Memory B cell (primary cell): ENCODE measurements around the gene MBD4.
"Not testable (repeated sequence)": the region's sequence is repeated elsewhere in the genome, so short reads cannot be mapped to it uniquely, and the experiment has no call there.

Experiments used
- ATAC-seq: fragments of 150-1000 bp; cut with Tn5 transposase; 2 replicates; pipeline ENCODE4 v1.10.0; 2021; ENCODE audit warnings: low read depth, mild to moderate bottlenecking, moderate library complexity
- DNase-seq, 2 donors: peaks; one replicate each; pipeline ENCODE4 v3.0.0; 2022; ENCODE audit warnings: low spot score in 2 of 2
- H3K27ac Mint-ChIP-seq: one replicate; pipeline ENCODE4 v1.8.0; 2022; ENCODE audit warnings: mild to moderate bottlenecking, moderate library complexity, mixed read lengths
- H3K27me3 Mint-ChIP-seq: one replicate; pipeline ENCODE4 v1.8.0; 2022; ENCODE audit warnings: mixed read lengths
- H3K36me3 Mint-ChIP-seq: one replicate; pipeline ENCODE4 v1.8.0; 2022; ENCODE audit warnings: mild to moderate bottlenecking, mixed read lengths
- H3K4me1 Mint-ChIP-seq: one replicate; pipeline ENCODE4 v1.8.0; 2022; ENCODE audit warnings: mixed read lengths
- H3K4me3 Mint-ChIP-seq: one replicate; pipeline ENCODE4 v1.8.0; 2022; ENCODE audit warnings: mild to moderate bottlenecking, moderate library complexity, mixed read lengths
- H3K9me3 Mint-ChIP-seq: one replicate; pipeline ENCODE4 v1.8.0; 2022; ENCODE audit warnings: mixed read lengths

The MBD4 gene

DNA sequence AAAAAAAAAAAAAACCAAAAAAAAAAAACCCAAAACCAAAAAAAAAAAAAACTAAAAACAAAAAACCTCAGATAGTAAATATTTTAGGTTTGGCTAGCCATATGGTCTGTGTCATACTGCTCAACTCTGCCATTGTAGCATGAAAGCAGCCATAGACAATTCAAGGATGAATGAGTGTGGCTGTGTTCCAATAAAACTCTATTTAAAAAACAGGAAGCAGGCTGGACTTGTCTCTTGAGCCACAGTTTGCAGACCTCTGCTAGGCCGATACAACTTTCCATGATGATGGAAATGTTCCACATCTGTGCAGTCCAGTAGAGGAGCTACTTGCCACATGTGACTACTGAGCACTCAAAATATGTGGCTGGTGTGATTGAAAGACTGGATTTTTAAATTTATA, 22.4 kb downstream of the MBD4 start:
- no peak overlapping the region for H3K27ac Mint-ChIP-seq
- DNase-seq: no peak

GRCh38 chr3:129416415-129416814, 23.3 kb downstream of the MBD4 start:
- no peak for DNase-seq
- Mint-ChIP-seq H3K4me1 (no peaks in the 10 kb centered on the region), H3K36me3 (peaks cover 2% of the 10 kb centered on the region), H3K27me3 (no peaks in the 10 kb centered on the region), H3K9me3 (no peaks in the 10 kb centered on the region), H3K4me3 (no peak overlapping the region), H3K27ac (no peak overlapping the region)
- ATAC-seq: no peak

More for the DNA sequence above, 22.4 kb downstream of the MBD4 start:
- no peaks in the 10 kb centered on the region for H3K9me3 Mint-ChIP-seq
- H3K36me3 Mint-ChIP-seq: peaks cover 2% of the 10 kb centered on the region
- no peaks in the 10 kb centered on the region for H3K4me1 Mint-ChIP-seq
- ATAC-seq: no peak
- H3K27me3 Mint-ChIP-seq: no peaks in the 10 kb centered on the region
- no peak overlapping the region for H3K4me3 Mint-ChIP-seq

GRCh38 chr3:129415830-129416229, 23.9 kb downstream of the MBD4 start:
- Mint-ChIP-seq H3K4me1 (no peaks in the 10 kb centered on the region), H3K4me3 (no peak overlapping the region), H3K36me3 (peaks cover 2% of the 10 kb centered on the region), H3K27ac (no peak overlapping the region), H3K9me3 (no peaks in the 10 kb centered on the region), H3K27me3 (no peaks in the 10 kb centered on the region)
- ATAC-seq (no peak), DNase-seq (no peak)

DNA sequence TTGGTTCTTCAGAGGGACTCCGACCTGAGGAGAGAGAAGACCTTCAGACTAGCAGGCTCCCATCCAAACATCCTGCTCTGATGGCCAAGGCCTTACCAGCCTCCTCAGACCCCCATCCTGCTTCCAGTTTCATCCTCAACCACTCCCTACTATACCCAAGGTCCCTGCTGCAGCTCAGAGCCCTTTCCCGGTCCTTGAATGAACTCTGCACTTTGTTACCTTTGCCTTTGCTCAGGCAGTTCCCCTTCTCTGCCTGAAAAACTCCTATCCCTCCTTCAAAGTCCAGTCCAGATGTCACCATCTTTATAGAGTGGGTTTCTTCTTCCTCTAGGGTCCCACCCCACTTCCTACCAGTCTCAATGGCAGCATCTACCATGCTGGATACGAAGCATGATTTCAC, 24.4 kb downstream of the MBD4 start:
- Mint-ChIP-seq H3K27me3 (no peaks in the 10 kb centered on the region), H3K27ac (no peak overlapping the region), H3K4me3 (no peak overlapping the region), H3K36me3 (peaks cover 3% of the 10 kb centered on the region), H3K4me1 (no peaks in the 10 kb centered on the region), H3K9me3 (no peaks in the 10 kb centered on the region)
- DNase-seq (no peak), ATAC-seq (no peak)

- Mint-ChIP-seq H3K4me3 (no peak overlapping the region), H3K27ac (no peak overlapping the region), H3K4me1 (peaks cover 2% of the 10 kb centered on the region), H3K27me3 (no peaks in the 10 kb centered on the region), H3K36me3 (peaks cover 3% of the 10 kb centered on the region), H3K9me3 (no peaks in the 10 kb centered on the region)
- no peak for ATAC-seq
- no peak for DNase-seq
These were observed 25.9 kb downstream of the MBD4 start for GRCh38 chr3:129413687-129414506.

DNA sequence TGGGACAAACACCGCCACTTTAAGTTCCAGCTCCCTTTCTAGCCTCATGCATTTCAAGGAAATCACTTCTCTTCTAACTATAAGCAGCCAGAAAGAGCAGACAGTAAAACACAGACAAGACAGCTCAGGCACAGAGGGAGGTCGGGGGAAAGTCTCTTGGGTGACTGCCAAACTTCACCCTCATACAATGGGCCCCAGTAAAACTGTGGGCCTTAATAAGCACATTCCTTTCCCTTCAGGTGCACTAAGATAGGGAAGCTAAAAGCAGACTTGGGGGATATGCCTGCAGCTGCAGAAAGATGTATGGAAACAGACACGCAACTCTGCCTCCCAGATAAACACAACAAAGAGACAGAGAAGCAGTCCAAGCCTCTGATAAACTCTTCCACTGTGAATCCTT, 26.5 kb downstream of the MBD4 start:
- not testable (repeated sequence) for H3K4me3 Mint-ChIP-seq, H3K27ac Mint-ChIP-seq, ATAC-seq, H3K36me3 Mint-ChIP-seq, H3K9me3 Mint-ChIP-seq, H3K4me1 Mint-ChIP-seq, DNase-seq, H3K27me3 Mint-ChIP-seq

DNA sequence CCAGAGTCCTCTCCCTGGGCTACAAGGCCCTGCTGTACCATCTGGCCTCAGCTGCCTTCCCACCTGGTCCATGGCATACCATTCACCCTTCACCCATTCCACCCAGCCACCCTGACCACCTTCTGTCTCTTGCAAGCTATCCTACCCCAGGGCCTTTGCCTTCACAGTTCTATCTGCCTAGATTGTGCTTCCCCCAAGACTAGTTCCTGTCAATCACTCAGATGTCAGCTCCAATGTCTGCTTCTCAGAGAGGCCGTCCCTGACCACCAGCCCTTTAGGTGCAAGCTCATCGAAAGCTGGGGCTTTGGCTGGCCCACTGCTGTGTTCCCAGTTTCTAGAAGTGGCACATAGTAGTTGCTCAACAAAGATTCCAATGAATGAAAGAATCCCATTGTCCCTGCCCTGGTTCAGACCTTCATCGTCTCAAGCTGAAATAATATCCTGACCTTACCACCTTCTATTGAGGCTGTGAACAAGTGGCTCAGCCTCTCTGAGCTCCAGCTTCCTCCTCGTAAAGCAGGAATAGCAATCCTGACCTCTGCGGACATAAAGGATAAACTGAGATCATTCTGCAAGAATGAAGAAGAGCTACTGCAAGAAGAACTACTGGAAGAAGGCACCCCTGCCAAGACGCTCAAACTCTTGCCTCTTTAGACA, 27.1 kb downstream of the MBD4 start:
- no peaks in the 10 kb centered on the region for H3K9me3 Mint-ChIP-seq
- no peaks in the 10 kb centered on the region for H3K27me3 Mint-ChIP-seq
- no peak overlapping the region for H3K27ac Mint-ChIP-seq
- DNase-seq: no peak
- H3K4me1 Mint-ChIP-seq: peaks cover 2% of the 10 kb centered on the region
- no peak overlapping the region for H3K4me3 Mint-ChIP-seq
- no peak for ATAC-seq
- H3K36me3 Mint-ChIP-seq: peaks cover 3% of the 10 kb centered on the region

GRCh38 chr3:129410971-129411370, 28.8 kb downstream of the MBD4 start:
- no peak overlapping the region for H3K4me3 Mint-ChIP-seq
- H3K27me3 Mint-ChIP-seq: no peaks in the 10 kb centered on the region
- no peaks in the 10 kb centered on the region for H3K9me3 Mint-ChIP-seq

DNA sequence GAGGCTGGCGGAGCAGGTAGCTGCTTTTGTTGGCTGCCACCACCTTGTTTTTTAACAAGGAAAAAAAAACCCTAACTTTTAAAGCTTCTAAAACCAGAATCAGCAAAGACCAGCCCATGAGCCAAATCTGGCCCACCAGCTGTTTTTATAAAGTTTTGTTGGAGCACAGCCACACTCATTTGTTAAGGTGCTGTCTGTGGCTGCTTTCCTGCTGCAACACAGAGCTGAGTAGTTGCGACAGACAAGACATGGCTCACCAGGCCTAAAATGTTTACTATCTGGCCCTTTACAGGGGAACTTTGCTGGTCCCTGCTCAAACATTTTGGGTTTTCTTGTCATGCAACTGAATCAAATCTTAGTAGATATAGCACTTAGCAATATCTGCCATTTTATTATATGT, 30.2 kb downstream of the MBD4 start:
- Mint-ChIP-seq H3K4me1 (peaks cover 2% of the 10 kb centered on the region), H3K36me3 (peaks cover 5% of the 10 kb centered on the region), H3K27ac (no peak overlapping the region), H3K27me3 (no peaks in the 10 kb centered on the region), H3K4me3 (no peak overlapping the region), H3K9me3 (no peaks in the 10 kb centered on the region)
- no peak for DNase-seq
- no peak for ATAC-seq

More at GRCh38 chr3:129410971-129411370, 28.8 kb downstream of the MBD4 start:
- peaks cover 2% of the 10 kb centered on the region for H3K4me1 Mint-ChIP-seq
- no peak for ATAC-seq
- no peak overlapping the region for H3K27ac Mint-ChIP-seq
- peaks cover 5% of the 10 kb centered on the region for H3K36me3 Mint-ChIP-seq
- DNase-seq: no peak

DNA sequence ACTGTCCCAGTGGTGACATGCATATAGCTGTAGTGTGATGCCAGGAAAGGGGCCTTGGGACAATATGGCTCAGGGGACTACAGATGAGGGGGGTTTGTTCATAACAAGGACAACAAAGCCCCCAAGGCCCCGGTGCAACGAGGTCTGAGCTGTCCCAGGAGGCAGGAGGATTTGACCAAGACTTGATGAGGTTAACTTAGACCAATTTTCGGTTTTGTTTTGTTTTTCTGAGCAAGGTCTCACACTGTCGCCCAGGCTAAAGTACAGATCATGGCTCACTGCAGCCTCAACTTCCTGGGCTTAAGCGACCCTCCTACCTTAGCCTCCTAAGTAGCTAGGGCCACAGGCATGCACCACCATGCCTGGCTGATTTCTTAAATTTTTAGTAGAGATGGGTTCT, 35.1 kb downstream of the MBD4 start:
- Mint-ChIP-seq H3K27me3 (no peaks in the 10 kb centered on the region), H3K36me3 (peaks cover 2% of the 10 kb centered on the region), H3K4me3 (no peak overlapping the region), H3K4me1 (peaks cover 8% of the 10 kb centered on the region), H3K27ac (no peak overlapping the region), H3K9me3 (no peaks in the 10 kb centered on the region)
- DNase-seq: no peak
- ATAC-seq: no peak

DNA sequence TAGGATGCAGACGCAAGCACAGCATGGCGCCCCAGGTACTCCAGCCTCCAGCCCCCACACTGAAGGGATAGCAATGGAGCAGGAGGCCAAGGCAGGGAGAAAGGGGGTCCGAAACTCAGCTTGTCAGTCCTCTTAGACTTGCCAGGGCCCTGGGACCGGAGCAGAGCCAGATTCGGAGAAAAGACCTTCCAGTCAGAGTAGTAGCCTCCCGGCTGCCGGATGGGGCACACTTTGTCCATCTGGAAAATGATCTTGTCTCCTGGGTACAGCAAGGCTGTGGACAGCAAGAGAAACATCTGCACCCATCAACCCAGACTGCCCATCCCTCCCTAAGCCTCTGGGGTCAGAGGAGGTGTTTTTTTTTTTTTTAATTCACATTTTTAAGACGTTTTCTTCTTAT, 35.6 kb downstream of the MBD4 start:
- H3K9me3 Mint-ChIP-seq: no peaks in the 10 kb centered on the region
- DNase-seq: no peak
- H3K27ac Mint-ChIP-seq: no peak overlapping the region
- peaks cover 6% of the 10 kb centered on the region for H3K4me1 Mint-ChIP-seq
- no peaks in the 10 kb centered on the region for H3K27me3 Mint-ChIP-seq
- ATAC-seq: no peak
- H3K36me3 Mint-ChIP-seq: peaks cover 2% of the 10 kb centered on the region
- no peak overlapping the region for H3K4me3 Mint-ChIP-seq

GRCh38 chr3:129403450-129403849, 36.3 kb downstream of the MBD4 start:
- ATAC-seq: no peak
- no peak for DNase-seq
- H3K27ac Mint-ChIP-seq: no peak overlapping the region
- H3K9me3 Mint-ChIP-seq: no peaks in the 10 kb centered on the region
- H3K36me3 Mint-ChIP-seq: peaks cover 2% of the 10 kb centered on the region
- no peak overlapping the region for H3K4me3 Mint-ChIP-seq
- peaks cover 10% of the 10 kb centered on the region for H3K4me1 Mint-ChIP-seq
- no peaks in the 10 kb centered on the region for H3K27me3 Mint-ChIP-seq

DNA sequence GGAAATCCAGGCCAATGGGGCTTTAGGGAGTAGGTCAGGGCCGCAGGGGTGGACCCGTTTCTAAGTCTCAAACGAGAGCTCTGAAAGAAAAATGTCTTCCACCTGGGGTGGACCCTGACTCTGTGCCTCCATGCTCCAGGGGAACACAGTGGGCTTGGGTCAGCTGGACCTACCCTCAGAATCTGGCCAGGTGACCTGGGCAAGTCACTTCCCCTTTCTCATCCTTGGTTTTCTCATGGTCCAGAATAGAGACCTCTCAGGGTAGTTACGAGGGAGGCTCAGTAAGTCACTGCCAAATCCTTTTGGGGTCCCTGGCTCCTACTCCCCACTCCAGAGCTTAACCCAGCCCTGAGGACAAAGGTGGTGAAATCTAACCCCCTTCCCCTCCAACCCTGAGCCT, 37.1 kb downstream of the MBD4 start:
- Mint-ChIP-seq H3K9me3 (no peaks in the 10 kb centered on the region), H3K36me3 (peaks cover 2% of the 10 kb centered on the region), H3K27ac (no peak overlapping the region), H3K27me3 (no peaks in the 10 kb centered on the region), H3K4me3 (no peak overlapping the region), H3K4me1 (peaks cover 14% of the 10 kb centered on the region)
- ATAC-seq (no peak), DNase-seq (no peak)

DNA sequence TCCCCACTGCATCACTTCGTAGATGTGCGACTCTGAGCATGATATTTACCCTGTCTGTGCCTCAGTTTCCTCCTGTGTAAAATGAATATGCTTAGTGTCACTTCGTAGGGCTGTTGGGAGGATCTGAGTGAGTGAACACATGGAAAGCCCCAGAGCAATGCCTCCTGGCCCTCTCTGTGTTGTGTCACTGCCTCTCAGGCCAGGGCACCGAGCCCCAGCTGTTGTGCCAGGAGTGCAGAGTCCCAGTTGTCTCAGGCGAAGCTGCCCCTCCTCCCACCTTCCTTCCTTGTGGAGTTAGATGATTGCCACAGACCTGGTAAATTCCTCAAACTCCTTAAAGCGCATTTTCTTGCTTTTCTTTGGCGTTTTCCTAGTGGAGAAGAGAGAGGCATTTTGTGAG, 37.5 kb downstream of the MBD4 start:
- no peak overlapping the region for H3K4me3 Mint-ChIP-seq
- no peak for DNase-seq
- H3K27ac Mint-ChIP-seq: no peak overlapping the region
- no peaks in the 10 kb centered on the region for H3K27me3 Mint-ChIP-seq
- peaks cover 3% of the 10 kb centered on the region for H3K36me3 Mint-ChIP-seq
- no peak for ATAC-seq
- H3K4me1 Mint-ChIP-seq: peaks cover 18% of the 10 kb centered on the region
- H3K9me3 Mint-ChIP-seq: no peaks in the 10 kb centered on the region
